ENCODE measurements around the gene KIAA0232.

DNA sequence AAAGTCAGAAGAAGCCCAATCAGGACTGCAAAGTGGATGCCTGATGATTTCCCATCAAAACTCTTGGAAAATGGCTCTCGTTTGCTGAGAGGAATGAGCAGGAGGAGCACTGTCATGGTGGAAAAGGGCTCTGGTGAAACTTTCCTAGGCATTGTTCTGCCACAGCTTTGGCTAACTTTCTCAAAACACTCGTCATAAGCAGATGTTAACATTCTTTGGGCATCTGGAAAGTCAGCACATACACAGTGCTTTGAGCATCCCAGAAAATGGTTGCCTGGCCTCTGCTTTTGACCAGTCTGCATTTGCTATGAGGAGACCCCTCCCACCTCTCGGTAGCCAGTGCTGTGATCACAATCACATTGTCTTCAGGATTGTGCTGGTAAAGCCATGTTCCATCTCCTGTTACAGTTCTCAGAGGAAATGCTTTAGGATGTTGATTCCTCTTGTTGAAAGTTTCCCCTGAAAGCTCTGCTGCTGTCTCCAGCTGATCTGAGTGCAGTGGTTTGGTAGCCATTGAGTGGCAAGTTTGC lies 101.9 kb downstream of the KIAA0232 start:
- no peak for TF ChIP-seq CREB1 (IDR thresholded peaks at IDR 0.05; ENCODE audit: low read depth)
- TF ChIP-seq YY1 (IDR thresholded peaks at IDR 0.05; ENCODE audit: low read depth): no peak
- no peak for TF ChIP-seq TAF1 (IDR thresholded peaks at IDR 0.05; ENCODE audit: low read depth)
- TF ChIP-seq, protein P1, sequence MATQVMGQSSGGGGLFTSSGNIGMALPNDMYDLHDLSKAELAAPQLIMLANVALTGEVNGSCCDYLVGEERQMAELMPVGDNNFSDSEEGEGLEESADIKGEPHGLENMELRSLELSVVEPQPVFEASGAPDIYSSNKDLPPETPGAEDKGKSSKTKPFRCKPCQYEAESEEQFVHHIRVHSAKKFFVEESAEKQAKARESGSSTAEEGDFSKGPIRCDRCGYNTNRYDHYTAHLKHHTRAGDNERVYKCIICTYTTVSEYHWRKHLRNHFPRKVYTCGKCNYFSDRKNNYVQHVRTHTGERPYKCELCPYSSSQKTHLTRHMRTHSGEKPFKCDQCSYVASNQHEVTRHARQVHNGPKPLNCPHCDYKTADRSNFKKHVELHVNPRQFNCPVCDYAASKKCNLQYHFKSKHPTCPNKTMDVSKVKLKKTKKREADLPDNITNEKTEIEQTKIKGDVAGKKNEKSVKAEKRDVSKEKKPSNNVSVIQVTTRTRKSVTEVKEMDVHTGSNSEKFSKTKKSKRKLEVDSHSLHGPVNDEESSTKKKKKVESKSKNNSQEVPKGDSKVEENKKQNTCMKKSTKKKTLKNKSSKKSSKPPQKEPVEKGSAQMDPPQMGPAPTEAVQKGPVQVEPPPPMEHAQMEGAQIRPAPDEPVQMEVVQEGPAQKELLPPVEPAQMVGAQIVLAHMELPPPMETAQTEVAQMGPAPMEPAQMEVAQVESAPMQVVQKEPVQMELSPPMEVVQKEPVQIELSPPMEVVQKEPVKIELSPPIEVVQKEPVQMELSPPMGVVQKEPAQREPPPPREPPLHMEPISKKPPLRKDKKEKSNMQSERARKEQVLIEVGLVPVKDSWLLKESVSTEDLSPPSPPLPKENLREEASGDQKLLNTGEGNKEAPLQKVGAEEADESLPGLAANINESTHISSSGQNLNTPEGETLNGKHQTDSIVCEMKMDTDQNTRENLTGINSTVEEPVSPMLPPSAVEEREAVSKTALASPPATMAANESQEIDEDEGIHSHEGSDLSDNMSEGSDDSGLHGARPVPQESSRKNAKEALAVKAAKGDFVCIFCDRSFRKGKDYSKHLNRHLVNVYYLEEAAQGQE (IDR thresholded peaks at IDR 0.05; ENCODE audit: low read depth): no peak
- no peak for TF ChIP-seq CEBPB (IDR thresholded peaks at IDR 0.05)
- TF ChIP-seq EP300 (IDR thresholded peaks at IDR 0.05; ENCODE audit: borderline replicate concordance): no peak
- TF ChIP-seq TEAD4 (IDR thresholded peaks at IDR 0.05): no peak
- TF ChIP-seq EGR1 (IDR thresholded peaks at IDR 0.05): no peak
- TF ChIP-seq, protein P2, sequence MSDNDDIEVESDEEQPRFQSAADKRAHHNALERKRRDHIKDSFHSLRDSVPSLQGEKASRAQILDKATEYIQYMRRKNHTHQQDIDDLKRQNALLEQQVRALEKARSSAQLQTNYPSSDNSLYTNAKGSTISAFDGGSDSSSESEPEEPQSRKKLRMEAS (IDR thresholded peaks at IDR 0.05): no peak
- TF ChIP-seq, protein P3, sequence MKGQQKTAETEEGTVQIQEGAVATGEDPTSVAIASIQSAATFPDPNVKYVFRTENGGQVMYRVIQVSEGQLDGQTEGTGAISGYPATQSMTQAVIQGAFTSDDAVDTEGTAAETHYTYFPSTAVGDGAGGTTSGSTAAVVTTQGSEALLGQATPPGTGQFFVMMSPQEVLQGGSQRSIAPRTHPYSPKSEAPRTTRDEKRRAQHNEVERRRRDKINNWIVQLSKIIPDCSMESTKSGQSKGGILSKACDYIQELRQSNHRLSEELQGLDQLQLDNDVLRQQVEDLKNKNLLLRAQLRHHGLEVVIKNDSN (IDR thresholded peaks at IDR 0.05): no peak
- TF ChIP-seq RAD21 (IDR thresholded peaks at IDR 0.05; ENCODE audit: low read depth): no peak
- TF ChIP-seq ZBTB7A (IDR thresholded peaks at IDR 0.05; ENCODE audit: low read depth): no peak
